MM.1S (cell line): ENCODE data around the gene MNDA.

ENCODE experiments used
- EZH2 ChIP-seq: fragments of 300-600 bp; sonication (generic); optimal IDR thresholded peaks from 2 replicates; pipeline ENCODE3; 2017; ENCODE audit warnings: low read depth, mild to moderate bottlenecking, antibody characterized with exemption, low read length, mixed read lengths
- EZH2phosphoT487 ChIP-seq: fragments of 300-600 bp; sonication (generic); IDR thresholded peaks from 2 replicates; pipeline ENCODE4 v1.6.1; 2018; ENCODE audit warnings: antibody characterized with exemption, low read length
- TF ChIP-seq, protein P1 (sequence below): fragments of 300-600 bp; sonication (generic); IDR thresholded peaks from 2 replicates; pipeline ENCODE4 v1.5.1; 2016; ENCODE audit warnings: antibody characterized with exemption, low read length, mixed read lengths

DNA sequence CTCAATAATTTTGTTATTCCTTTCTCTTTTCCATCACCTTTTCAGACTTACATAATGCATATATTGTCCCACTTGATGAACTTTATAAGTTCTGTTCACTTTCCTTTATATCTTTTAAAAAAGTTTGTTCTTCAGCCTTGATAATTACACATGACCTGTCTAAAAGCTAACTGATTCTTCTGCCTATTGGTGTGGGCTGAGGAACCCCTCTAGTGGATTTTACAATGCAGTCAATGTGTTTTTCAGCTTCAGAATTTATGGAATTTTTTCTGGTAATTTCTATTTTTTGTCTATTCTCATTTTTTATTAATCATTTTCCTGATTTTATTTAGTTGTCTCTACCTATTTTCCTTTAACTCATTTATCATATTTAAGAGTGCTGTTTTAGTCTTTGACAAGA, 7.5 kb downstream of the MNDA start:
- TF ChIP-seq, protein P1, sequence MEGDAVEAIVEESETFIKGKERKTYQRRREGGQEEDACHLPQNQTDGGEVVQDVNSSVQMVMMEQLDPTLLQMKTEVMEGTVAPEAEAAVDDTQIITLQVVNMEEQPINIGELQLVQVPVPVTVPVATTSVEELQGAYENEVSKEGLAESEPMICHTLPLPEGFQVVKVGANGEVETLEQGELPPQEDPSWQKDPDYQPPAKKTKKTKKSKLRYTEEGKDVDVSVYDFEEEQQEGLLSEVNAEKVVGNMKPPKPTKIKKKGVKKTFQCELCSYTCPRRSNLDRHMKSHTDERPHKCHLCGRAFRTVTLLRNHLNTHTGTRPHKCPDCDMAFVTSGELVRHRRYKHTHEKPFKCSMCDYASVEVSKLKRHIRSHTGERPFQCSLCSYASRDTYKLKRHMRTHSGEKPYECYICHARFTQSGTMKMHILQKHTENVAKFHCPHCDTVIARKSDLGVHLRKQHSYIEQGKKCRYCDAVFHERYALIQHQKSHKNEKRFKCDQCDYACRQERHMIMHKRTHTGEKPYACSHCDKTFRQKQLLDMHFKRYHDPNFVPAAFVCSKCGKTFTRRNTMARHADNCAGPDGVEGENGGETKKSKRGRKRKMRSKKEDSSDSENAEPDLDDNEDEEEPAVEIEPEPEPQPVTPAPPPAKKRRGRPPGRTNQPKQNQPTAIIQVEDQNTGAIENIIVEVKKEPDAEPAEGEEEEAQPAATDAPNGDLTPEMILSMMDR = no peak
- TF ChIP-seq EZH2phosphoT487 = no peak
- TF ChIP-seq EZH2 = no peak
